GM21619 (cell line): ENCODE results near the gene SDSL.

Experiments used
- ATAC-seq: cut with Tn5 transposase; IDR thresholded peaks from one replicate; pipeline ENCODE4 v1.9.1; 2021; ENCODE audit not compliant: unreplicated experiment

Gene SDSL

GRCh38 chr12:113396200-113396599, 26.0 kb upstream of the SDSL start:
- ATAC-seq = no peak

GRCh38 chr12:113396828-113397496, 25.2 kb upstream of the SDSL start:
- ATAC-seq = no peak

GRCh38 chr12:113397497-113398197, 24.5 kb upstream of the SDSL start:
- no peak for ATAC-seq

- ATAC-seq = no peak
Measured at GRCh38 chr12:113398346-113399290, 23.6 kb upstream of the SDSL start.

GRCh38 chr12:113399490-113399889, 22.7 kb upstream of the SDSL start:
- no peak for ATAC-seq

GRCh38 chr12:113400362-113400761, 21.8 kb upstream of the SDSL start:
- ATAC-seq = no peak

- no peak for ATAC-seq
Measured at GRCh38 chr12:113401066-113402000, 20.8 kb upstream of the SDSL start.

- ATAC-seq = no peak
Measured at GRCh38 chr12:113402586-113403260, 19.5 kb upstream of the SDSL start.

GRCh38 chr12:113403435-113404415, 18.5 kb upstream of the SDSL start, which contains the start of gene SDS:
Gene SDS (minus strand): TSS chr12:113403887. CDS start chr12:113399708, 4,179 bp downstream.
- ATAC-seq = no peak

- ATAC-seq = no peak
Measured at GRCh38 chr12:113405694-113406093, 16.5 kb upstream of the SDSL start.

- ATAC-seq = no peak
Measured at GRCh38 chr12:113407931-113408600, 14.1 kb upstream of the SDSL start.

GRCh38 chr12:113408756-113409298, 13.4 kb upstream of the SDSL start:
- no peak for ATAC-seq

GRCh38 chr12:113409462-113410124, 12.6 kb upstream of the SDSL start:
- no peak for ATAC-seq

- ATAC-seq = no peak
Measured at GRCh38 chr12:113413488-113413939, 8.7 kb upstream of the SDSL start.

GRCh38 chr12:113414519-113415038, 7.6 kb upstream of the SDSL start:
- no peak for ATAC-seq

GRCh38 chr12:113416091-113416754, 6.0 kb upstream of the SDSL start:
- no peak for ATAC-seq
